ENCODE results near the gene MAP7. TPM values are rescaled to one million over a fixed set of nuclear protein-coding genes. Genes with fewer than 3 reads are reported as not detected.

Gene MAP7
- total and polyA plus RNA-seq, 2 experiments from 2014 or later, result 4.1 to 13.8 TPM

- H3K27ac ChIP-seq, result no peak overlapping the region
- TF ChIP-seq CTCF (IDR thresholded peaks at IDR 0.05; ENCODE audit: low read depth, low read length), result no peak
- H3K27me3 ChIP-seq, result no peaks in the 10 kb centered on the region
- no peak overlapping the region for H3K4me3 ChIP-seq
- no peaks in the 10 kb centered on the region for H3K9me3 ChIP-seq (ENCODE audit: low read depth)
- DNase-seq (ENCODE audit: low read depth in 1 of 2, low spot score in 1 of 2), result peak in 1 of 2 donors; percentile 3
- no peaks in the 10 kb centered on the region for H3K36me3 ChIP-seq
- H3K4me1 ChIP-seq (ENCODE audit: low read depth), result no peaks in the 10 kb centered on the region
Observed at GRCh38 chr6:136525586-136526195, 24.5 kb downstream of the MAP7 start.

- no peak overlapping the region for H3K27ac ChIP-seq
- no peaks in the 10 kb centered on the region for H3K9me3 ChIP-seq (ENCODE audit: low read depth)
- no peak overlapping the region for H3K4me3 ChIP-seq
- no peaks in the 10 kb centered on the region for H3K27me3 ChIP-seq
- no peaks in the 10 kb centered on the region for H3K4me1 ChIP-seq (ENCODE audit: low read depth)
- no peak for TF ChIP-seq CTCF (IDR thresholded peaks at IDR 0.05; ENCODE audit: low read depth, low read length)
- DNase-seq (ENCODE audit: low read depth in 1 of 2, low spot score in 1 of 2), result no peak
- no peaks in the 10 kb centered on the region for H3K36me3 ChIP-seq
Observed at GRCh38 chr6:136524936-136525413, 25.2 kb downstream of the MAP7 start.

DNA sequence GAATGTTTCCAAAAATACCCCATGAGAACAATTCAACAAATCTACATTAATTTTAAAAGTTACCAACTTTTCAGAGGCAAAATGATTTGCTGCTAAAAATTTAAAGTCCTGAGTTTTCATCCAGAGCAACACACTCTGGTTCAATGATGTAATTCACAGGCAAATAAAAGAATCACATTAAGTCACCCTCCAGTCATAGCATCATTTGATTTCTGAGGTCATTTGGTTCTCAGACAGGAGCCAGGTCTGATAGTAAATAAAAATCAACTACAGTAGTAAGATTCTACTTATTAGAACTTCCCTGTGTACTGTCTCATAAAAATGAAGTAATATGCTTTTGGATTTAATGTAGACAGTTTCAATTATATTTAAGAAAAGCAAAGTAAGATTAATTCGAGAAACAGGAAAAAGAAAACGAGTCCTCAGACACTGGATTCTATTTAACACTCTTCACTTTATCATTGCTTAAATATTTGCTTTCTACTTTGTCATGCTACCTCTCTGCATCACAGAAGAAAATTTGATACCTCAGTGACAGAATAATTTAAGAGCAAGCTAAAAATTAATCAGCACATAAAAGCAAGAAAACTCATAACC lies 25.8 kb downstream of the MAP7 start:
- Histone ChIP-seq H3K27ac (no peak overlapping the region), H3K27me3 (no peaks in the 10 kb centered on the region), H3K4me1 (ENCODE audit: low read depth) (no peaks in the 10 kb centered on the region), H3K4me3 (no peak overlapping the region), H3K9me3 (ENCODE audit: low read depth) (no peaks in the 10 kb centered on the region), H3K36me3 (no peaks in the 10 kb centered on the region)
- no peak for TF ChIP-seq CTCF (IDR thresholded peaks at IDR 0.05; ENCODE audit: low read depth, low read length)
- DNase-seq (ENCODE audit: low read depth in 1 of 2, low spot score in 1 of 2), result no peak

DNA sequence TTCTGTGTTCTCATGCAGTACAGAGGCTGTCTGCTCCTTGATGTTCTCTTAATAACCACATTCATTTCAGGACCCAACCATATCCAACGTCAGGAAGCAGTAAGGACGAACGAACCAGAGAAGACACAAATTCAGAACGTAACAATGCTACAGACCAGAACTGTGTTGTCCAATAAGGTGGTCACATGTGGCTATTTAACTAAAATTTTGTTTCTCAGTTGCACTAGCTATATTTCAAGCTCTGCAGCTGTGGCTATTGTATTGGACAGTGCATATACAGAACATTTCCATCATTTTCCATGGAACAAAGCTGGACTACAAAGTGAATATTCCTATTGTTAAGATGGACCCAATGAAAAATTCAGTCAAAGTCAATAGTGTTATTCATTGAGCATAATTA lies 27.0 kb downstream of the MAP7 start:
- H3K4me3 ChIP-seq, result no peak overlapping the region
- no peaks in the 10 kb centered on the region for H3K27me3 ChIP-seq
- no peaks in the 10 kb centered on the region for H3K9me3 ChIP-seq (ENCODE audit: low read depth)
- H3K4me1 ChIP-seq (ENCODE audit: low read depth), result no peaks in the 10 kb centered on the region
- DNase-seq (ENCODE audit: low read depth in 1 of 2, low spot score in 1 of 2), result no peak
- H3K27ac ChIP-seq, result no peak overlapping the region
- TF ChIP-seq CTCF (IDR thresholded peaks at IDR 0.05; ENCODE audit: low read depth, low read length), result no peak
- H3K36me3 ChIP-seq, result no peaks in the 10 kb centered on the region

- Histone ChIP-seq H3K27me3 (no peaks in the 10 kb centered on the region), H3K4me3 (no peak overlapping the region), H3K27ac (no peak overlapping the region), H3K4me1 (ENCODE audit: low read depth) (no peaks in the 10 kb centered on the region), H3K9me3 (ENCODE audit: low read depth) (no peaks in the 10 kb centered on the region), H3K36me3 (no peaks in the 10 kb centered on the region)
- no peak for TF ChIP-seq CTCF (IDR thresholded peaks at IDR 0.05; ENCODE audit: low read depth, low read length)
- no peak for DNase-seq (ENCODE audit: low read depth in 1 of 2, low spot score in 1 of 2)
Observed at GRCh38 chr6:136522636-136523035, 27.6 kb downstream of the MAP7 start.
